ENCODE results near the gene TMEM87B. TPM values are rescaled to one million over a fixed set of nuclear protein-coding genes. Genes with fewer than 3 reads are reported as not detected.

Gene TMEM87B
- total and polyA plus RNA-seq, 10 donors = 10.4 to 39.9 (median 32.9) TPM

GRCh38 chr2:112075490-112076260 is 20.6 kb downstream of the TMEM87B start:
- TF ChIP-seq, protein P1, sequence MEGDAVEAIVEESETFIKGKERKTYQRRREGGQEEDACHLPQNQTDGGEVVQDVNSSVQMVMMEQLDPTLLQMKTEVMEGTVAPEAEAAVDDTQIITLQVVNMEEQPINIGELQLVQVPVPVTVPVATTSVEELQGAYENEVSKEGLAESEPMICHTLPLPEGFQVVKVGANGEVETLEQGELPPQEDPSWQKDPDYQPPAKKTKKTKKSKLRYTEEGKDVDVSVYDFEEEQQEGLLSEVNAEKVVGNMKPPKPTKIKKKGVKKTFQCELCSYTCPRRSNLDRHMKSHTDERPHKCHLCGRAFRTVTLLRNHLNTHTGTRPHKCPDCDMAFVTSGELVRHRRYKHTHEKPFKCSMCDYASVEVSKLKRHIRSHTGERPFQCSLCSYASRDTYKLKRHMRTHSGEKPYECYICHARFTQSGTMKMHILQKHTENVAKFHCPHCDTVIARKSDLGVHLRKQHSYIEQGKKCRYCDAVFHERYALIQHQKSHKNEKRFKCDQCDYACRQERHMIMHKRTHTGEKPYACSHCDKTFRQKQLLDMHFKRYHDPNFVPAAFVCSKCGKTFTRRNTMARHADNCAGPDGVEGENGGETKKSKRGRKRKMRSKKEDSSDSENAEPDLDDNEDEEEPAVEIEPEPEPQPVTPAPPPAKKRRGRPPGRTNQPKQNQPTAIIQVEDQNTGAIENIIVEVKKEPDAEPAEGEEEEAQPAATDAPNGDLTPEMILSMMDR (IDR thresholded peaks at IDR 0.05 in 8 of 11, conservative IDR thresholded peaks at IDR 0.05 in 3 of 11) = no peak
- TF ChIP-seq POLR2AphosphoS5 (IDR thresholded peaks at IDR 0.05) (no peak), POLR2A (IDR thresholded peaks at IDR 0.05) (no peak)
- 57 to 66% (median 60%) methylated on average over 8 of the region's 8 CpGs for whole genome bisulfite sequencing, 5 donors
- Histone ChIP-seq H3K36me3 (peaks cover 0 to 100% (median 39%) of the 10 kb centered on the region in 6 donors), H3K9me3 (peaks cover 0 to 8% (median 0%) of the 10 kb centered on the region in 8 donors), H3K27me3 (replicated peaks in 1 of 7) (no peaks in the 10 kb centered on the region), H3K4me3 (no peak overlapping the region), H3K27ac (peak overlapping the region in 5 of 8 donors; percentile 9 to 51 (median 49)), H3K4me1 (peaks cover 0 to 28% (median 18%) of the 10 kb centered on the region in 6 donors)
- intact Hi-C loops (cut with DNase I; ENCODE audit: low total_unique reads) = no loop called here
- DNase-seq = no peak

GRCh38 chr2:112077814-112078213 is 22.7 kb downstream of the TMEM87B start:
- Histone ChIP-seq H3K4me1 (peaks cover 0 to 18% (median 15%) of the 10 kb centered on the region in 6 donors), H3K9me3 (peaks cover 0 to 8% (median 0%) of the 10 kb centered on the region in 8 donors), H3K27me3 (replicated peaks in 1 of 7) (no peaks in the 10 kb centered on the region), H3K27ac (no peak overlapping the region), H3K36me3 (peaks cover 0 to 100% (median 44%) of the 10 kb centered on the region in 6 donors), H3K4me3 (no peak overlapping the region)
- TF ChIP-seq, protein P1 (IDR thresholded peaks at IDR 0.05 in 8 of 11, conservative IDR thresholded peaks at IDR 0.05 in 3 of 11) = no peak
- TF ChIP-seq POLR2A (IDR thresholded peaks at IDR 0.05) (no peak), POLR2AphosphoS5 (IDR thresholded peaks at IDR 0.05) (no peak)
- WGBS, 5 donors = 67 to 100% (median 79%) methylated on average over 1 of the region's 1 CpG
- DNase-seq = no peak
- intact Hi-C loops (cut with DNase I; ENCODE audit: low total_unique reads) = no loop called here

DNA sequence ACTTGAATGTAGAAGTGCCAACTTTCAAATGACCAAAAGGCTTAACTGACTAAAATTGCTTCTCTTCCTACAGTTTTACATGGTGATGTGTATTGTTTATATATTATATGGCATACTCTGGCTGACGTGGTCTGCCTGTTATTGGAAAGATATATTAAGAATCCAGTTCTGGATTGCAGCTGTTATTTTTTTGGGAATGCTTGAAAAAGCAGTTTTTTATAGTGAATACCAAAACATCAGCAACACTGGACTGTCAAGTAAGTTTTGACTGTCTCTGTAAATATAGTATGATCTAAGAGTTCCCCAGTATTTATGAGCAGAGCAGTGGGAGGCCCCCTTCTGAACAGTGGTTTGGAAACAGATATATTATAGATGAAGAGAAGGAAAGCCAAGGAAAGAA is 26.2 kb downstream of the TMEM87B start:
- H3K9me3 ChIP-seq = no peaks in the 10 kb centered on the region
- peaks cover 0 to 9% (median 5%) of the 10 kb centered on the region in 6 donors for H3K4me1 ChIP-seq
- no peak overlapping the region for H3K27ac ChIP-seq
- intact Hi-C loops (cut with DNase I; ENCODE audit: low total_unique reads) = no loop called here
- TF ChIP-seq POLR2AphosphoS5 (IDR thresholded peaks at IDR 0.05) (no peak), POLR2A (IDR thresholded peaks at IDR 0.05) (no peak)
- TF ChIP-seq, protein P1 (IDR thresholded peaks at IDR 0.05 in 8 of 11, conservative IDR thresholded peaks at IDR 0.05 in 3 of 11) = no peak
- no peak overlapping the region for H3K4me3 ChIP-seq
- 89 to 95% (median 94%) methylated on average over 1 of the region's 1 CpG for WGBS, 5 donors
- peaks cover 2 to 100% (median 59%) of the 10 kb centered on the region in 6 donors for H3K36me3 ChIP-seq
- no peaks in the 10 kb centered on the region for H3K27me3 ChIP-seq (replicated peaks in 1 of 7)
- no peak for DNase-seq

DNA sequence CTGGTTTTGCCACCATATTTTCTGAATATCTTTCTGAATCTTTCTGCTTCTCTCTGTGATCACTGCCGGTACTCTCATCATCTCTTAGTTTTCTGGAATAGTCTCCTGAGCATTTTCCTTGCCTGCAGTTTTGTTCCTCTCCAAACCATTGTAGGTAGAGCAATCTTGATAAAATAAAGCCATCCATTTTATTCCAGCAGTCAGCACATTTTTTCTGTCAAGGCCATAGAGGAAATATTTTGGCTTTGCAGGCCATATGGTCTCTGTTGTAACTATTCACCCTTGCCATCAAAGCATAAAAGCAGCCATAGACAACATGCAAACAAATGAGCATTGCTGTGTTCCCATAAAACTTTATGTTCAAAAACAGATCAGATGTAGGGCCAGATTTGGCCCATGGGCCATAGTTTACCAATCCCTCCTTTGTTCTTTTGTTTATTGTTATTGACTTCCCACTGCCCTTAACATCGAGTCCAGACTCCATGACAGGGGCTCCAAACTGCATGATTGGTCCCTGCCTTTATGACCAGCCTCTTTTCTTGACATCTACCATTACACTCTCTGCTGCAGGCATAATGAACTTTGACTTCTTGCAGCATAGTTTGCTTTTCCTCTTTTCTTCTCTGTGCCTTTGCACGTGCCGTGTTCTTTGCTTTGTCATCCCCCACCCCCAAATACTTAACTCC is 29.8 kb downstream of the TMEM87B start:
- intact Hi-C loops (cut with DNase I; ENCODE audit: low total_unique reads) = no loop called here
- H3K9me3 ChIP-seq = no peaks in the 10 kb centered on the region
- no peak overlapping the region for H3K4me3 ChIP-seq
- H3K27me3 ChIP-seq (replicated peaks in 1 of 7) = no peaks in the 10 kb centered on the region
- H3K4me1 ChIP-seq = peaks cover 0 to 26% (median 11%) of the 10 kb centered on the region in 6 donors
- TF ChIP-seq POLR2AphosphoS5 (IDR thresholded peaks at IDR 0.05) = no peak
- TF ChIP-seq, protein P1 (IDR thresholded peaks at IDR 0.05 in 8 of 11, conservative IDR thresholded peaks at IDR 0.05 in 3 of 11) = no peak
- no peak for TF ChIP-seq POLR2A (IDR thresholded peaks at IDR 0.05)
- H3K36me3 ChIP-seq = peaks cover 8 to 100% (median 79%) of the 10 kb centered on the region in 6 donors
- 71 to 89% (median 77%) methylated on average over 4 of the region's 4 CpGs for WGBS, 5 donors
- peak overlapping the region in 2 of 8 donors; percentile 6 to 23 for H3K27ac ChIP-seq
- DNase-seq = no peak
